Measurements from ENCODE around the gene CENATAC. TPM values are rescaled to one million over a fixed set of nuclear protein-coding genes. Genes with fewer than 3 reads are reported as not detected.
A peak's percentile ranks its signal among the peaks of the same experiment; 100 is the strongest.
"Not testable (repeated sequence)": the region's sequence is repeated elsewhere in the genome, so short reads cannot be mapped to it uniquely, and the experiment has no call there.

CENATAC gene
- total RNA-seq, 1 donor = 30.9 TPM

- no peak for TF ChIP-seq CTCF (IDR thresholded peaks at IDR 0.05; ENCODE audit: insufficient read depth, low read length)
- DNase-seq (ENCODE audit: low read depth) = no peak
- no peak overlapping the region for H3K4me3 ChIP-seq (ENCODE audit: low read depth, low read length)
These were observed 39.4 kb upstream of the CENATAC start for GRCh38 chr11:118958577-118958976.

GRCh38 chr11:118961189-118961588 is 36.7 kb upstream of the CENATAC start:
- no peak for TF ChIP-seq CTCF (IDR thresholded peaks at IDR 0.05; ENCODE audit: insufficient read depth, low read length)
- no peak for DNase-seq (ENCODE audit: low read depth)
- H3K4me3 ChIP-seq (ENCODE audit: low read depth, low read length) = no peak overlapping the region

GRCh38 chr11:118961591-118961990 is 36.3 kb upstream of the CENATAC start:
- no peak for DNase-seq (ENCODE audit: low read depth)
- H3K4me3 ChIP-seq (ENCODE audit: low read depth, low read length) = no peak overlapping the region
- no peak for TF ChIP-seq CTCF (IDR thresholded peaks at IDR 0.05; ENCODE audit: insufficient read depth, low read length)

GRCh38 chr11:118969508-118969907 is 28.4 kb upstream of the CENATAC start:
- not testable (repeated sequence) for DNase-seq (ENCODE audit: low read depth); H3K4me3 ChIP-seq (ENCODE audit: low read depth, low read length)

- no peak for DNase-seq (ENCODE audit: low read depth)
- H3K4me3 ChIP-seq (ENCODE audit: low read depth, low read length) = no peak within 1 kb of the TSS
- TF ChIP-seq CTCF (IDR thresholded peaks at IDR 0.05; ENCODE audit: insufficient read depth, low read length) = no peak
These were observed 26.3 kb upstream of the CENATAC start, which contains the start of gene FOXR1 for GRCh38 chr11:118971646-118972045. FOXR1 (plus strand) TSS chr11:118971761; CDS start chr11:118971932, 171 bp downstream.

- no peak for DNase-seq (ENCODE audit: low read depth)
- no peak overlapping the region for H3K4me3 ChIP-seq (ENCODE audit: low read depth, low read length)
- no peak for TF ChIP-seq CTCF (IDR thresholded peaks at IDR 0.05; ENCODE audit: insufficient read depth, low read length)
These were observed 24.0 kb upstream of the CENATAC start for GRCh38 chr11:118973985-118974384.

GRCh38 chr11:118975771-118976709 is 21.9 kb upstream of the CENATAC start:
- H3K4me3 ChIP-seq (ENCODE audit: low read depth, low read length) = no peak overlapping the region
- peak; percentile 5 for DNase-seq (ENCODE audit: low read depth)
- no peak for TF ChIP-seq CTCF (IDR thresholded peaks at IDR 0.05; ENCODE audit: insufficient read depth, low read length)
